Measurements from ENCODE around the gene FARSA.

The FARSA gene

GRCh38 chr19:12885749-12886650, 47.5 kb downstream of the FARSA start:
- Histone ChIP-seq H3K36me3 (ENCODE audit: control insufficient read depth in 1 of 2, insufficient read depth in 2 of 2, low read length in 2 of 2) (no peaks in the 10 kb centered on the region), H3K27ac (ENCODE audit: low read length) (no peak overlapping the region), H3K27me3 (ENCODE audit: low read depth, low read length) (no peaks in the 10 kb centered on the region), H3K4me3 (ENCODE audit: low read depth in 1 of 2, low read length in 2 of 2) (peak overlapping the region in 1 of 2 donors; percentile 67), H3K4me1 (ENCODE audit: control insufficient read depth in 1 of 2, insufficient read depth in 2 of 2, low read length in 2 of 2) (peaks cover 0 to 23% of the 10 kb centered on the region in 2 donors), H3K9me3 (ENCODE audit: control insufficient read depth in 1 of 2, low read length in 2 of 2) (peaks cover 0 to 5% of the 10 kb centered on the region in 2 donors)

- Histone ChIP-seq H3K4me3 (ENCODE audit: low read depth in 1 of 2, low read length in 2 of 2) (peak overlapping the region in 1 of 2 donors; percentile 67), H3K36me3 (ENCODE audit: control insufficient read depth in 1 of 2, insufficient read depth in 2 of 2, low read length in 2 of 2) (no peaks in the 10 kb centered on the region), H3K27ac (ENCODE audit: low read length) (no peak overlapping the region), H3K4me1 (ENCODE audit: control insufficient read depth in 1 of 2, insufficient read depth in 2 of 2, low read length in 2 of 2) (peaks cover 0 to 25% of the 10 kb centered on the region in 2 donors), H3K27me3 (ENCODE audit: low read depth, low read length) (no peaks in the 10 kb centered on the region), H3K9me3 (ENCODE audit: control insufficient read depth in 1 of 2, low read length in 2 of 2) (peaks cover 0 to 5% of the 10 kb centered on the region in 2 donors)
Measured at GRCh38 chr19:12884926-12885748, 48.4 kb downstream of the FARSA start.

GRCh38 chr19:12884627-12884925, 48.9 kb downstream of the FARSA start:
- H3K4me3 ChIP-seq (ENCODE audit: low read depth in 1 of 2, low read length in 2 of 2), result peak overlapping the region in 1 of 2 donors; percentile 67
- peaks cover 0 to 24% of the 10 kb centered on the region in 2 donors for H3K4me1 ChIP-seq (ENCODE audit: control insufficient read depth in 1 of 2, insufficient read depth in 2 of 2, low read length in 2 of 2)
- H3K36me3 ChIP-seq (ENCODE audit: control insufficient read depth in 1 of 2, insufficient read depth in 2 of 2, low read length in 2 of 2), result no peaks in the 10 kb centered on the region
- no peaks in the 10 kb centered on the region for H3K27me3 ChIP-seq (ENCODE audit: low read depth, low read length)
- no peak overlapping the region for H3K27ac ChIP-seq (ENCODE audit: low read length)
- H3K9me3 ChIP-seq (ENCODE audit: control insufficient read depth in 1 of 2, low read length in 2 of 2), result peaks cover 0 to 5% of the 10 kb centered on the region in 2 donors

GRCh38 chr19:12884202-12884601, 49.3 kb downstream of the FARSA start:
- peaks cover 0 to 5% of the 10 kb centered on the region in 2 donors for H3K9me3 ChIP-seq (ENCODE audit: control insufficient read depth in 1 of 2, low read length in 2 of 2)
- H3K4me3 ChIP-seq (ENCODE audit: low read depth in 1 of 2, low read length in 2 of 2), result no peak overlapping the region
- H3K27ac ChIP-seq (ENCODE audit: low read length), result no peak overlapping the region
- H3K27me3 ChIP-seq (ENCODE audit: low read depth, low read length), result no peaks in the 10 kb centered on the region
- H3K36me3 ChIP-seq (ENCODE audit: control insufficient read depth in 1 of 2, insufficient read depth in 2 of 2, low read length in 2 of 2), result no peaks in the 10 kb centered on the region
- peaks cover 0 to 24% of the 10 kb centered on the region in 2 donors for H3K4me1 ChIP-seq (ENCODE audit: control insufficient read depth in 1 of 2, insufficient read depth in 2 of 2, low read length in 2 of 2)

- Histone ChIP-seq H3K4me1 (ENCODE audit: control insufficient read depth in 1 of 2, insufficient read depth in 2 of 2, low read length in 2 of 2) (peaks cover 0 to 24% of the 10 kb centered on the region in 2 donors), H3K4me3 (ENCODE audit: low read depth in 1 of 2, low read length in 2 of 2) (no peak overlapping the region), H3K27ac (ENCODE audit: low read length) (no peak overlapping the region)
Measured at GRCh38 chr19:12882589-12882988, 50.9 kb downstream of the FARSA start.

GRCh38 chr19:12881172-12881808, 52.2 kb downstream of the FARSA start, which contains the start of gene DNASE2:
DNASE2 (minus strand) TSS chr19:12881449; CDS start chr19:12881375, 74 bp downstream.
- H3K9me3 ChIP-seq (ENCODE audit: control insufficient read depth in 1 of 2, low read length in 2 of 2), result peaks cover 0 to 5% of the 10 kb centered on the region in 2 donors
- peak within 1 kb of the TSS; percentile 51 for H3K27ac ChIP-seq (ENCODE audit: low read length)
- no peaks in the 10 kb centered on the region for H3K27me3 ChIP-seq (ENCODE audit: low read depth, low read length)
- H3K4me3 ChIP-seq (ENCODE audit: low read depth in 1 of 2, low read length in 2 of 2), result peak within 1 kb of the TSS; percentile 74 to 79
- H3K36me3 ChIP-seq (ENCODE audit: control insufficient read depth in 1 of 2, insufficient read depth in 2 of 2, low read length in 2 of 2), result peaks cover 0 to 21% of the 10 kb centered on the region in 2 donors
- H3K4me1 ChIP-seq (ENCODE audit: control insufficient read depth in 1 of 2, insufficient read depth in 2 of 2, low read length in 2 of 2), result peaks cover 0 to 24% of the 10 kb centered on the region in 2 donors

More at GRCh38 chr19:12882589-12882988, 50.9 kb downstream of the FARSA start:
- Histone ChIP-seq H3K9me3 (ENCODE audit: control insufficient read depth in 1 of 2, low read length in 2 of 2) (peaks cover 0 to 5% of the 10 kb centered on the region in 2 donors), H3K36me3 (ENCODE audit: control insufficient read depth in 1 of 2, insufficient read depth in 2 of 2, low read length in 2 of 2) (peaks cover 0 to 11% of the 10 kb centered on the region in 2 donors), H3K27me3 (ENCODE audit: low read depth, low read length) (no peaks in the 10 kb centered on the region)

GRCh38 chr19:12880551-12881171, 52.9 kb downstream of the FARSA start:
- Histone ChIP-seq H3K27me3 (ENCODE audit: low read depth, low read length) (no peaks in the 10 kb centered on the region), H3K4me3 (ENCODE audit: low read depth in 1 of 2, low read length in 2 of 2) (peak overlapping the region; percentile 74 to 79), H3K27ac (ENCODE audit: low read length) (peak overlapping the region; percentile 51), H3K36me3 (ENCODE audit: control insufficient read depth in 1 of 2, insufficient read depth in 2 of 2, low read length in 2 of 2) (peaks cover 0 to 26% of the 10 kb centered on the region in 2 donors), H3K9me3 (ENCODE audit: control insufficient read depth in 1 of 2, low read length in 2 of 2) (peaks cover 0 to 5% of the 10 kb centered on the region in 2 donors), H3K4me1 (ENCODE audit: control insufficient read depth in 1 of 2, insufficient read depth in 2 of 2, low read length in 2 of 2) (peaks cover 0 to 19% of the 10 kb centered on the region in 2 donors)

- no peaks in the 10 kb centered on the region for H3K4me1 ChIP-seq (ENCODE audit: control insufficient read depth in 1 of 2, insufficient read depth in 2 of 2, low read length in 2 of 2)
- H3K4me3 ChIP-seq (ENCODE audit: low read depth in 1 of 2, low read length in 2 of 2), result no peak overlapping the region
- no peaks in the 10 kb centered on the region for H3K9me3 ChIP-seq (ENCODE audit: control insufficient read depth in 1 of 2, low read length in 2 of 2)
- H3K36me3 ChIP-seq (ENCODE audit: control insufficient read depth in 1 of 2, insufficient read depth in 2 of 2, low read length in 2 of 2), result peaks cover 0 to 36% of the 10 kb centered on the region in 2 donors
- no peak overlapping the region for H3K27ac ChIP-seq (ENCODE audit: low read length)
- H3K27me3 ChIP-seq (ENCODE audit: low read depth, low read length), result no peaks in the 10 kb centered on the region
Measured at GRCh38 chr19:12875086-12875485, 58.4 kb downstream of the FARSA start.

GRCh38 chr19:12873891-12874745, 59.4 kb downstream of the FARSA start:
- Histone ChIP-seq H3K9me3 (ENCODE audit: control insufficient read depth in 1 of 2, low read length in 2 of 2) (no peaks in the 10 kb centered on the region), H3K36me3 (ENCODE audit: control insufficient read depth in 1 of 2, insufficient read depth in 2 of 2, low read length in 2 of 2) (peaks cover 0 to 36% of the 10 kb centered on the region in 2 donors), H3K4me1 (ENCODE audit: control insufficient read depth in 1 of 2, insufficient read depth in 2 of 2, low read length in 2 of 2) (no peaks in the 10 kb centered on the region), H3K27me3 (ENCODE audit: low read depth, low read length) (no peaks in the 10 kb centered on the region), H3K4me3 (ENCODE audit: low read depth in 1 of 2, low read length in 2 of 2) (peak overlapping the region in 1 of 2 donors; percentile 40), H3K27ac (ENCODE audit: low read length) (no peak overlapping the region)

Measured in muscle layer of duodenum (tissue), 2 donors.